Measurements from ENCODE around the gene SPRYD4.

DNA sequence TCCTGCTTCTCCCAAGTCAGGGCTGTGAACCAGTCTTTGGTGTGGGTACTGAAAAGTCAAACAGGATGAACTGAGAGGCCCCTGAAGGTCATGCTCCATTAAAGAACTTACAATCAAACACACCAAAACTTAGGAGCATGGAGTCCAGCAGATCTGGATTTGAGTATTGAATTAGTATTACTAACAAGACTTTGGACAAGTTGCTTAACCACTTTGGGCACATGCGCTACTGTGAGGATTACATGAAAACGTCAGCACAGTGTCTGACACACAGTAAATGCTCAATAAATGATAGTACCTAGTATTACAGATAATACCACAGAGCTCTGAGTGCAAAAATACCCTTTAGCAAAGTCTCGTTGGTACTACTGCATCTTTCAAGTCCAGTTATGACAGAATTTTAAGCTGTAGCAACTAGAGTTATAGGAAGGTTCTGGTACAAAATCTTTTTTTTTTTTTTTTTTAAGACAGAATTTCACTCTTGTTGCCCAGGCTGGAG lies 42.4 kb upstream of the SPRYD4 start:
- TF ChIP-seq RAD21 (IDR thresholded peaks at IDR 0.05; ENCODE audit: insufficient read depth, low read depth, low read length), result no peak
- TF ChIP-seq ZBTB11 (CRISPR knock-in tag; IDR thresholded peaks at IDR 0.05), result no peak
- TF ChIP-seq CHD2 (IDR thresholded peaks at IDR 0.05; ENCODE audit: borderline replicate concordance, low read depth, low read length), result no peak
- no peak for TF ChIP-seq SUPT20H (IDR thresholded peaks at IDR 0.05; ENCODE audit: borderline replicate concordance, control insufficient read depth, low read depth, low read length)
- no peak for TF ChIP-seq CTCF (IDR thresholded peaks at IDR 0.05 in 2 of 3, conservative IDR thresholded peaks at IDR 0.05 in 1 of 3; ENCODE audit: control insufficient read depth in 2 of 3, extremely low read depth in 1 of 3, insufficient read depth in 1 of 3, low read depth in 3 of 3, low read length in 3 of 3)
- TF ChIP-seq CBFB (IDR thresholded peaks at IDR 0.05; ENCODE audit: low read depth), result no peak
- TF ChIP-seq POLR2A (IDR thresholded peaks at IDR 0.05; ENCODE audit: low read depth, low read length), result no peak
